PC-3 (cell line): ENCODE measurements around the gene C3orf38.

Source experiments
- EZH2phosphoT487 ChIP-seq: fragments of 300-600 bp; sonication (generic); IDR thresholded peaks from 2 replicates; pipeline ENCODE4 v1.6.1; 2018; ENCODE audit warnings: mild to moderate bottlenecking, antibody characterized with exemption, low read length, borderline replicate concordance
- TF ChIP-seq, protein P1 (sequence below): fragments of 300-600 bp; sonication (generic); conservative IDR thresholded peaks from 2 replicates; pipeline ENCODE4 v1.5.1; 2017; ENCODE audit warnings: antibody characterized with exemption, low read depth, mild to moderate bottlenecking, low read length

GRCh38 chr3:88195951-88196434, 46.2 kb downstream of the C3orf38 start:
- TF ChIP-seq, protein P1, sequence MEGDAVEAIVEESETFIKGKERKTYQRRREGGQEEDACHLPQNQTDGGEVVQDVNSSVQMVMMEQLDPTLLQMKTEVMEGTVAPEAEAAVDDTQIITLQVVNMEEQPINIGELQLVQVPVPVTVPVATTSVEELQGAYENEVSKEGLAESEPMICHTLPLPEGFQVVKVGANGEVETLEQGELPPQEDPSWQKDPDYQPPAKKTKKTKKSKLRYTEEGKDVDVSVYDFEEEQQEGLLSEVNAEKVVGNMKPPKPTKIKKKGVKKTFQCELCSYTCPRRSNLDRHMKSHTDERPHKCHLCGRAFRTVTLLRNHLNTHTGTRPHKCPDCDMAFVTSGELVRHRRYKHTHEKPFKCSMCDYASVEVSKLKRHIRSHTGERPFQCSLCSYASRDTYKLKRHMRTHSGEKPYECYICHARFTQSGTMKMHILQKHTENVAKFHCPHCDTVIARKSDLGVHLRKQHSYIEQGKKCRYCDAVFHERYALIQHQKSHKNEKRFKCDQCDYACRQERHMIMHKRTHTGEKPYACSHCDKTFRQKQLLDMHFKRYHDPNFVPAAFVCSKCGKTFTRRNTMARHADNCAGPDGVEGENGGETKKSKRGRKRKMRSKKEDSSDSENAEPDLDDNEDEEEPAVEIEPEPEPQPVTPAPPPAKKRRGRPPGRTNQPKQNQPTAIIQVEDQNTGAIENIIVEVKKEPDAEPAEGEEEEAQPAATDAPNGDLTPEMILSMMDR: no peak
- no peak for TF ChIP-seq EZH2phosphoT487
